Measurements from ENCODE around the gene IGSF9B. TPM values are rescaled to one million over a fixed set of nuclear protein-coding genes. Genes with fewer than 3 reads are reported as not detected.

Gene IGSF9B
- total RNA-seq, 1 donor from 2014 or later, result 209 TPM

DNA sequence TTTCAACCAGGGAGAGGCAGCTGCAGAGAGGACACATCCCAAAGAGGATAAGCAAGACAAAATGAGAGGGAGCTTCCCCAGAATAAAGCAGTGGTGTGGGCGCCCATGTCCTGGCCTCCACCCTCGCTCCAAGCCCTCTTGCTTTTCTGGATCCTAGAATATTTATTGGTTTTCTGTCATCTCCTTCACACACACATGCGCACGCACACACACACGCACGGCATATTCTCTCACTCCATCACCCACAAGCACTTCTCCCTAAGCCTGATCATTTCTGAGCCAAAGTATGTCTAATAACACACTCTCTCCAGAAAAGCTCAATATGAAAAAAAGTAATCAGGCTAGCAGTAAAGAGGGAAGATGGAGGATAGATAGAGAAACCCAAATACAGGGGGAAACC is 7.6 kb downstream of the IGSF9B start:
- peaks cover 32% of the 10 kb centered on the region for H3K27me3 Mint-ChIP-seq (ENCODE audit: unreplicated experiment)
- H3K36me3 Mint-ChIP-seq (ENCODE audit: unreplicated experiment), result peaks cover 10% of the 10 kb centered on the region
- H3K4me1 Mint-ChIP-seq (ENCODE audit: low read depth, unreplicated experiment), result peaks cover 70% of the 10 kb centered on the region
- peak overlapping the region; percentile 99 for H3K27ac Mint-ChIP-seq (ENCODE audit: unreplicated experiment)
- peaks cover 35% of the 10 kb centered on the region for H3K9me3 Mint-ChIP-seq (ENCODE audit: unreplicated experiment)
- peak overlapping the region; percentile 96 for H3K4me3 Mint-ChIP-seq (ENCODE audit: unreplicated experiment)
- TF ChIP-seq, protein P1, sequence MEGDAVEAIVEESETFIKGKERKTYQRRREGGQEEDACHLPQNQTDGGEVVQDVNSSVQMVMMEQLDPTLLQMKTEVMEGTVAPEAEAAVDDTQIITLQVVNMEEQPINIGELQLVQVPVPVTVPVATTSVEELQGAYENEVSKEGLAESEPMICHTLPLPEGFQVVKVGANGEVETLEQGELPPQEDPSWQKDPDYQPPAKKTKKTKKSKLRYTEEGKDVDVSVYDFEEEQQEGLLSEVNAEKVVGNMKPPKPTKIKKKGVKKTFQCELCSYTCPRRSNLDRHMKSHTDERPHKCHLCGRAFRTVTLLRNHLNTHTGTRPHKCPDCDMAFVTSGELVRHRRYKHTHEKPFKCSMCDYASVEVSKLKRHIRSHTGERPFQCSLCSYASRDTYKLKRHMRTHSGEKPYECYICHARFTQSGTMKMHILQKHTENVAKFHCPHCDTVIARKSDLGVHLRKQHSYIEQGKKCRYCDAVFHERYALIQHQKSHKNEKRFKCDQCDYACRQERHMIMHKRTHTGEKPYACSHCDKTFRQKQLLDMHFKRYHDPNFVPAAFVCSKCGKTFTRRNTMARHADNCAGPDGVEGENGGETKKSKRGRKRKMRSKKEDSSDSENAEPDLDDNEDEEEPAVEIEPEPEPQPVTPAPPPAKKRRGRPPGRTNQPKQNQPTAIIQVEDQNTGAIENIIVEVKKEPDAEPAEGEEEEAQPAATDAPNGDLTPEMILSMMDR (IDR thresholded peaks at IDR 0.05; ENCODE audit: partially characterized antibody, unreplicated experiment), result no peak
- no peak for DNase-seq

GRCh38 chr11:133948711-133949110 is 8.1 kb downstream of the IGSF9B start:
- H3K4me1 Mint-ChIP-seq (ENCODE audit: low read depth, unreplicated experiment), result peaks cover 70% of the 10 kb centered on the region
- H3K4me3 Mint-ChIP-seq (ENCODE audit: unreplicated experiment), result peak overlapping the region; percentile 96
- DNase-seq, result no peak

GRCh38 chr11:133947321-133947756 is 9.4 kb downstream of the IGSF9B start:
- Mint-ChIP-seq H3K9me3 (ENCODE audit: unreplicated experiment) (peaks cover 37% of the 10 kb centered on the region), H3K36me3 (ENCODE audit: unreplicated experiment) (peaks cover 10% of the 10 kb centered on the region), H3K4me1 (ENCODE audit: low read depth, unreplicated experiment) (peaks cover 71% of the 10 kb centered on the region), H3K27ac (ENCODE audit: unreplicated experiment) (peak overlapping the region; percentile 99), H3K27me3 (ENCODE audit: unreplicated experiment) (peaks cover 35% of the 10 kb centered on the region), H3K4me3 (ENCODE audit: unreplicated experiment) (peak overlapping the region; percentile 96)
- TF ChIP-seq, protein P1 (IDR thresholded peaks at IDR 0.05; ENCODE audit: partially characterized antibody, unreplicated experiment), result no peak
- DNase-seq, result peak; percentile 53

More at GRCh38 chr11:133948711-133949110, 8.1 kb downstream of the IGSF9B start:
- peaks cover 10% of the 10 kb centered on the region for H3K36me3 Mint-ChIP-seq (ENCODE audit: unreplicated experiment)
- peaks cover 35% of the 10 kb centered on the region for H3K9me3 Mint-ChIP-seq (ENCODE audit: unreplicated experiment)
- H3K27me3 Mint-ChIP-seq (ENCODE audit: unreplicated experiment), result peaks cover 32% of the 10 kb centered on the region
- peak overlapping the region; percentile 99 for H3K27ac Mint-ChIP-seq (ENCODE audit: unreplicated experiment)
- TF ChIP-seq, protein P1 (IDR thresholded peaks at IDR 0.05; ENCODE audit: partially characterized antibody, unreplicated experiment), result no peak

GRCh38 chr11:133946541-133947318 is 10.0 kb downstream of the IGSF9B start:
- H3K36me3 Mint-ChIP-seq (ENCODE audit: unreplicated experiment), result peaks cover 10% of the 10 kb centered on the region
- DNase-seq, result peak; percentile 76
- peaks cover 36% of the 10 kb centered on the region for H3K27me3 Mint-ChIP-seq (ENCODE audit: unreplicated experiment)
- H3K9me3 Mint-ChIP-seq (ENCODE audit: unreplicated experiment), result peaks cover 35% of the 10 kb centered on the region
- TF ChIP-seq, protein P1 (IDR thresholded peaks at IDR 0.05; ENCODE audit: partially characterized antibody, unreplicated experiment), result no peak
- H3K4me3 Mint-ChIP-seq (ENCODE audit: unreplicated experiment), result peak overlapping the region; percentile 96
- H3K4me1 Mint-ChIP-seq (ENCODE audit: low read depth, unreplicated experiment), result peaks cover 74% of the 10 kb centered on the region
- H3K27ac Mint-ChIP-seq (ENCODE audit: unreplicated experiment), result peak overlapping the region; percentile 94

DNA sequence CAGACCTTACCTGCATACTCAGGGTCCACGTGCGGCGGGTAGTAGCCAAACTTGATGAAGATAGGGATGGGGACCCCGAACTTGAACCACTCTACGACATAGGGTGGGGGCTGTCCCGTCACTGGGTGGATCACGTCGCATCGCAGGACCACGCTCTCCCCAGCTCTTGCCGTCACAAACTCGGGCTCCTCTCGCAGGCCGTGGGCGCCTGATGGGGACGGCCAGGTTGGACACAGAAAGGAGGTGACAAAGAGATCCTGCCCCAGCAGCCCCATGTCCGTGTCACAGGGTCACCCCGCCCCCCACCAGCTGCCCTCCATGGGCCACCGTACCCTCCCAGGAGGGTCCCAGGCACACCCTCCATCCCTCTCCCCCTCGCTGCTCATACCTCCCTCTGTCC is 10.7 kb downstream of the IGSF9B start:
- Mint-ChIP-seq H3K27me3 (ENCODE audit: unreplicated experiment) (peaks cover 36% of the 10 kb centered on the region), H3K9me3 (ENCODE audit: unreplicated experiment) (peaks cover 35% of the 10 kb centered on the region), H3K4me3 (ENCODE audit: unreplicated experiment) (peak overlapping the region; percentile 96), H3K4me1 (ENCODE audit: low read depth, unreplicated experiment) (peaks cover 79% of the 10 kb centered on the region), H3K27ac (ENCODE audit: unreplicated experiment) (no peak overlapping the region), H3K36me3 (ENCODE audit: unreplicated experiment) (peaks cover 10% of the 10 kb centered on the region)
- TF ChIP-seq, protein P1 (IDR thresholded peaks at IDR 0.05; ENCODE audit: partially characterized antibody, unreplicated experiment), result no peak
- no peak for DNase-seq
